ENCODE results near the gene SCN2A. TPM values are rescaled to one million over a fixed set of nuclear protein-coding genes. Genes with fewer than 3 reads are reported as not detected.

Gene SCN2A
- total RNA-seq (2022; extraction: Qiagen RNA extraction), result 0.01 to 0.04 TPM (median 0.02 TPM) in 3 of 5 replicates, not detected in the others

DNA sequence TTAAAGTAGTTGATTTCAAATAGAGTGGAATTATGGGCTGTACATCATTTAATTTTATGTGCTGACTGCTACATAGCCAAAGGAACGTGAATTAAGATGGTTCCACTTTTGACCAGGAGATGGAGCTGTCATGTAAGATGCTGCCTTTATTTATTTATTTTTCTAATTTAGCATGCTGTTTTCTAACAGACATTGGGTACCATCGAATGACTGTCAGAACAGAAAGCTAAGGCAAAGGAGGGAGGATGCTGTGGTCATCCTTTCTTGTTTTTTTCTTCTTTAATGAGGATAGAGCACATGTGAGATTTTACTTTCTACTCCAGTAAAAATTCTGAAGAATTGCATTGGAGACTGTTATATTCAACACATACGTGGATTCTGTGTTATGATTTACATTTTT, at the start of gene SCN2A:
TSS of gene SCN2A (plus strand) at position 185 of the 400 bp plus-strand sequence. CDS start 56,410 bp downstream, outside the sequence.

GRCh38 chr2:165203689-165204559, 35.3 kb upstream of the SCN2A start, which contains the start of gene SCN3A:
TSS of gene SCN3A (minus strand) at chr2:165204050. CDS start at chr2:165176394, 27,656 bp downstream.

Other genes starting within 250 kb of the SCN2A start
- gene SCN3A, start 35.4 kb upstream of the SCN2A start, total RNA-seq (2022; extraction: Qiagen RNA extraction), result 0.01 to 0.02 TPM (median 0.02 TPM) in 3 of 5 replicates, not detected in the others
- gene CSRNP3, start 230.3 kb downstream of the SCN2A start, total RNA-seq (2022; extraction: Qiagen RNA extraction), result not detected in 5 replicates

All from A549 treated with dexamethasone at 1 μM for 4 hours (cell line).